Measurements from ENCODE around the gene CSNK2B.
"Not testable (repeated sequence)": the region's sequence is repeated elsewhere in the genome, so short reads cannot be mapped to it uniquely, and the experiment has no call there.

The CSNK2B gene

DNA sequence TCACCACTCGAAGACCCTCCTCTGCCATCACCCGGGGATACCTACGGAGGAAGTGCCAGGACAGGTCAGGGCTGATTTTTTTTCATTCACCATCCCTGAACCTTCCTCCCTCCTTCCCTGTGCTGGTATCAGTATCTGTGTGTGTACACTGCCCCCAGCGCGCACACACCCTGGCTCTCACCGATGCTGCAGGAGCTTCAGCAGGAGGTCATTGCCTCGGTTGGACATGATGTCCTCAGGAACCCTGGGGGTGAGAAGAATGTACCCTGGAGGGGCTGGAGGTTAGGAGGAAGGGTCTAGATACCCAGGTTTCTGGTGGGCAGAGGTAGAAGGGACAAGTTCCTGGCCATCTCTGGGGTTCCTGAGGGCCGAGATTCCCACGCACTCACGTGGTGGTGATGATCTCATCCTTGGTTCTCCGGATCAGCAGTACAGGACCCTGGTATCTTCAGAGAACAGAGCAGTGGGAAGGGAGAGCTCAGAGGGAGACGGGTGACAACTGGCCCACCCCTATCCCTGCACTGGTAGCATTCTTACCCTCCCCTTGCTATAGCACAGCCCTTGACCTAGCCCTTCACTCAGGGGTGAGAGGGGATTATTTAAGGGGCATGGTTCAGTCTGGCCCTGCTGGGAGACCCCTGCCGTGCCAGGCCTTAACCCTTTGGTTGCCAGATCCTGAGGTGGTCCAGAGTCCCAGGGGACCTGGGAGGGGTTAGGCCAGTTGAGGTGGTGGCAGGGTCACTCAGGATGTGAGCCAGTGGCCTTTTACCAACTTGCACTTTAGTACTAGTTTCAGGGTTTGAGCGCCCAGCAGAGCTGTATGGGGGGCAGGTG lies 22.2 kb downstream of the CSNK2B start:
- DNase-seq (ENCODE audit: low spot score) = no peak

DNA sequence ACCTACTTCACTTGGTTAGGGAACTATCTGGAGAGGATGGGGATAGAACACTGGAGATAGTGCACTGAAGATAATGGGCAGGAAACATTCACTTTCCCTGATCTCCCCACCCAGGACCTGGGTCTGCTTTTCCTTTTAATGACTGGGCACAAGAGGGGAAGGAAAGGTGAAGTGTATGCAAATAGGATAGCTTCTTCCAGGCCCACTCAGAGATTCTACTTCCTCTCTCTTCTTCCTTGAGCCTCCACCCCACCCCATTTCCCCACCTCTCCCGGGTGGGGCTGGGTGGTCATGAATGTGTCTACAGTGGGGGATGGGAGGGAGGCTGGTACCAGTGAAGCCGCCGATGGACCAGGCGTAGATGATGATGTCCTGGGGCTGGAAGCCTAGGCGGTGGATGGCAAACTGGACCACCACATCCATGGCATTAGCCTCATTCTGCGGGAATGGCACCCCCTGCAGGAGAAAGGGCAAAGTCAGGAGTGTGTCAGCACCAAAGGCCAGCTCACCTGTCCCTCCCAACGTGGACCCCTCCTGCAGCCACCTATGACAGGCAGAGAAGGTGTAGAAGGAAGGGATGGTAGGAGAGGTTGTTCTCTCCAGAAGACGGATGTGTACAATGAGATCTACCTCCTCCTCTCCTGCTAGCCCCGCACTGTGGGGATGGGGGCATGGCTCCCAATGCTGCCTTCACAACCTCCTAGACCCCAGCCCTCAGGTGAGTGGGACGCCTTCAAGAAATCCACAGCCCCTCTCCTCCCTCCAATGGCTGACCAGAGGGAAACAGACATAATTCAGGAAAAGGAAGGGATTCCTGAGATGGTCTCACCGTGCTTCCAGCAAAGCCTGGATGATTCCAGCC lies 23.6 kb downstream of the CSNK2B start:
- no peak for DNase-seq (ENCODE audit: low spot score)

DNA sequence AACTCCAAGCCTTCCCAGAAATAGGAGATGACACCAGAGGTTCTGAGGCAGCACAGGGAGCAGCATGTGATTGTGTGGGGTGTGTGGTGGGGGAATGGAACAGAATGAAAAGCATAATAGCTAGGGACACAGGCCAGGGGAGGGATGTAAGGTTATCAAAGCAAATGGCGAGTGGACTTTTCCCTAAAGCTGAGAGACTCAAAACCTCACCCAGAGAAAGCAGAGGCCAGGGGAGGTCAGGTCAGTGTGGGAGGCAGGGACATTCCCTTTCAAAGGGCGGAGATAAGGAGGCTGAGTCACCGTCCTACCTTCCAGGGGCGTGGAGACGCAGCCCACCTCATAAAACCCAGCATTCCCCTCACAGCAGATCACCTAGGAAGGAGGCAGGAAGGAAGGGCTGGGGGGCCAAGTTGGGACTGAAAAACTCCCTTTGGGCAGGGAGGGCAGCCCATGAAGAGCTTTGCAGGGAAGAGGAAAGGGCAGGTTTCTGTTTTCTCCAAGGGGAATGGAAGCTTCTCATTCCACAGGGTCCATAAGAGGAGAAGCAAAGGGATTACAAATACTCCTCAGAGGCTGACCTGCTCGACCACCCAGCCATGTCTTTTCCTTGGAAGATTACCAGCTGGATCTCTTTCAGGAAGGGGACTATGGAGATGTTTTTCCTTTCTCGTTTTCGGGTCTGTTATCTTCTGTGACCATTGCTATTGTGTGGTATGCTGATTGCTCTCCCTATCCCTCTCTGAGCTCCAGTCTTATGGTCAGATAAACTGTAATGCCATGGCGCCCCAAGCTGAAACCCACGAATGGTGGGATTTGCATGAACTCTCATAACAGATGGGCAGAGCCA lies 24.6 kb downstream of the CSNK2B start:
- DNase-seq (ENCODE audit: low spot score) = peak; percentile 49

DNA sequence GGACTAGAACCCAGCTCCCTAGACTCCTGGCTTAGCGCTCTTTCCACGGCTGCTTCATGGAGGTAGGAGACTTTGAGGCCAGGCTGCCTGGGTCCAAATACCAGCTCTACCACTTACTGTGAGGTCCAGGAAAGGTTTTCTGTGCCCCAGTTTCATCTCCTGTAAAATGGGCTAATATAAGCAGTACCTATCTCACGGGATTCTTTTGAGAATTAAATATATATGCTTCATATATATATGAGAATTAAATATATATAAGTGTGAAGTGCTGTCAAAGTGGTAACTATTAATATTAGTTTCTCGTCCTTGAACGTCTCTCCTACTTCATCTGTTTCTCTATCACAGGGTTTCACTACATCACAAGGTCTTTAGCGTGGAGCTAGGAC lies 25.2 kb downstream of the CSNK2B start:
- DNase-seq (ENCODE audit: low spot score) = no peak

DNA sequence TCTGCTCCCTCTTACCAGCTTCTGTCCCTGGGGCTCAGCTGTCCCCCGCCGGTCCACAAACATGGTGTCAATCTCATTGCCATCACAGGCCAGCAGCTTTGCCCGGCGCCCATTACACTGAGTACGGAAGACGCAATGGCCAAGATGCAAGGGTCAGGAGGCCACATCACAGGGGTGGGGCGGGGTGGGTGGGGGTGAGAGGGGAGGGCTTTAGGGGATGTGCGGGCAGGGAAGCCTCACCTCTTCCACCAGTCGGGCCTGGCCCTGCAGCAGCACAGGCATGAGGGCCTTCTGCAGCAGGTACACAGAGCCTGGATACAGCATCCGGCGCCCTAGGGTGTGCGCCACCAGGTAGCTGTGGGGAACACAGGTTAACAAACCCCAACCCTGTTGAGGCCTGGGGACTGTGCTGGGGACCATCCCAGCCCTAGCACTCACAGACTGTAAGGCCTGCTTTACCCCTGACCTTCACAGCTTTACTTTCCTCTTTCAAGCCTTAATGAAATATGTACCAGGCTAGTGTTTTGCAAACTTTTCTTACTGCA lies 25.8 kb downstream of the CSNK2B start:
- no peak for DNase-seq (ENCODE audit: low spot score)

DNA sequence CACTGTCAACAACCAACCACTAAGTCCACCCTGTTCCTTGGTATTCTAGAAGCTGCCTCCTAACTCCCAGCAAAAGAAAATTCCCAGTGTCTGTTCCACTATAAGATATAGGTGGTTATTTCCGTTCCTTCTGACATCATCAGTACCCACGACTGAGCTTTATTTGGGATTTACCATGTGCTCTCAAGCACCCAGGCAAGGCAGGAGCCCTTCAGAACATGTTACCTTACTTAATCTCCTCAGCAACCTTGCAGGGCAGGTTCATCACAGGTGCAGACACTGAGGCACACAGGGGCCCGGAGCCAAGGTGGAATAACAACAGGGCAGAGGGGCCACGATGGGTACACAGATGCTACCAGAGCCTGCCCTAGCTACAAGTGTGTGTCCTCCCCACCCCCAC lies 26.5 kb downstream of the CSNK2B start:
- no peak for DNase-seq (ENCODE audit: low spot score)

DNA sequence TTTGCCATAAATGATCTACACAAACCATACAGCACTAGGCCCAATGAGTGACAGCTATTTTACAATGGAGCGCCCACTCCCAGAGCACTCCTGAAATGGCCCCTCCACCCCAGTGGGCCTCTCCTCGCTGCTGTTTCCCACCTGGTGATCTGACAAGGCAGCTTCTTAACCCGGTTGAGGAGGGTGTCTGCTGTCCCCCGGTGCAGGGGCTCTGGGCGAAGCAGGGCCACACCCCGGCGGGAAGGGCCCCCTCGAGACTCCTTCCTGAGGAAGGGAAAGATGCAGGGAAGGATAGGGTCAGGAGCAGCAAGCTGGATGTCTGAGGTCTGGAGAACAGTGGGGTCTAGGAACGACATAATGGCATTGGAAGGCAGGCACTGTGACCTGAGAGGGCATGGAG lies 27.0 kb downstream of the CSNK2B start:
- no peak for DNase-seq (ENCODE audit: low spot score)

DNA sequence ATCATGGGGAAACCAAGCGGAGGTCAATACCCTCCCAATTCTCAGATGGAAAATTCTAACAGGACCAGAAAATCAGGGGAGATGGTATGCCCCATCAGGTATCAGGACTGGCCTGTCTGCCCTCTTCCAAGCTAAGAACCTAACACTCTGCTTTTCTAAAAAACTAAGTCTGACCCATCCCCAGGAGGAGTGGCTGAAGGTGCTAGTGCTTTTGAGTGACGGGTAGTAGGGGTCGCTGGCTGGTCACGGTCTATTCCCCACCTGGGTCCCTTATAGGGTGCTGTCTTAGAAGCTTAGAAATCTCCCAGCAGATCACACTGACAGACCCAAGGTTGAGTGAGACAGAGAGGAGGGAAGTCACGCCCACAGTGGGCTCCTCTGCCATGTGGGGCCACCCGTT lies 27.7 kb downstream of the CSNK2B start:
- no peak for DNase-seq (ENCODE audit: low spot score)

DNA sequence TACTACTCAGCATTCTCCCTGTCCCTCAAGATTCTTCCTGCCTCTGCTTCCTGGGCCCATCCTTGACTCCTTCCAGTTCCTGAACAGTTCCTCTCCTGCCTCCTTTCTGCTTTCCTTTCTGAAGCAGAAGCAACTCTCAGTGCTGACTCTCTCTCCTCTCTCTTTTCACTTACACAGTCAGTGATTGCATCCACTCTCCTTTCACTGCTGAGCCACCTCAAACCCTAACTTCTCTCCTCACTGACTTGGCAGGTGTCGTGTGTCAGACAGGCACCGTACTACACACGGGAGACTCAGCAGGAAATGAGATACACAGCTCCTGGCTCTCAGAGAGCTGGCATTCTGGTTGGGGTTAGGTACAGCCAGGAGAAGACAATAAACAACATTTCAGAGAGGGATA lies 31.7 kb downstream of the CSNK2B start:
- no peak for DNase-seq (ENCODE audit: low spot score)

DNA sequence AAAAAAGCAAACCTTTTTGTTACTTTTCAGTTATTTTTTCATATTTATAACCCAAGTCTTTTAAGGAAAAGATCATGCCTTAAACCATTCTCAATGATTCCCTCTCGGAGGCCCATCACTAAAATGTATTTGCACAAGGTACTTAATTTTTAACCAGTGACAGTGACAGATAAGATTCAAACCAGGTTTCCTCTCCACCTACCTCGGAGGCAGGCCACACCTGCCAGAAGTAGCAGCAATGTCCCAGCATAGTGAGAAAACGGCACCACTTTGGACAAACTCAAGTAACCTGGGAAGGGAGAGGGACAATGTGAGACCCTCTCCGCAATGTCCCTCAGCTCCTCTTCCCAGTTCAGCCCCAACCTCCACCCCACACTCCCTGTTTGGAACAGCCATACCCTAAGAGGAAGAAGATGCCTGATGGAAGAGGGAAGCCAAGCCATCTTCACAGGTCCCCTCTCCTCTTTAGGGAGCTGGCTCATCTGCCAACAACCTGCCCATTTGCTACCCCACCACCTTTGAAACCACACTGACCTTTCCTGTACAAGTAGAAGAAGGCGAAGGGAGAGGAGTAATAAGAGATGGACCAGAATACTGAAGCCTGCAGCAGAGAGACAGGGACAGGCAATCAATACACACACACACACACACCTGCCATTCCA lies 35.0 kb downstream of the CSNK2B start:
- DNase-seq (ENCODE audit: low spot score) = no peak

DNA sequence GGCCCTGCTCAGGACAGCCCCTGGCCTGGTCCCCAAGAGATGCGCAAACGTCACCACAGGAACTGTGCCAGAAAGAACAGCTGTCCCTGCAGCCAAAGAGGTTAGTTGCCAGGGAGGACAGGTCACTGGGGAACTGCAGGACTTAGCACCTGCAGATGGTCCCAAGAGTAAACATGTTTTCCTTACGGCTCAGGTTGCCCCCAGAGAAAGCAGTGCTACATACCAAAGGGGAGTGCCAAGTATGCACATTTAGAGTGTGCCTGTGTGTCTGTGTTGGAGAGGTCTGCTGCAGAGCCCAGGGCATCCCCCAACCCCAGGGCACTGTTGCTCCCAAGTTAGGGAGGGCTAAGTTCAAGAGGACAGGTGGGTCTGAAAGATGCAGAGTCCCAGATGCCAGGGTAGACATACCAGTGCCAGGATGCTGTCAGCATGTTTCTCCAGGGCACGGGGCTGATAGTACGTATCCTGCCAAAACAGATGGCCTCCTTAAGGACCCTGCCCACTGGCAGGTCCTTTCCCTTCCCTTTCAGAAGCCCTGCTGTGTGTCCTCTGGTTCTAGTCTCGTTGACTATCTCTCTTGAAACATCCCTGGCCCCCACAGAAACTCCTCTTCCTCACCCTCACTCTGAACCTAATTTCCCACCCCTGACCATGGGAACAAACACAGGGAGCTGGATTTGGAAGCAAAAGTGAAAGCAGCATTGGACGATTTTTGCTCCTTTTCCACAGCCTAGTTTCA lies 36.0 kb downstream of the CSNK2B start:
- DNase-seq (ENCODE audit: low spot score) = no peak

DNA sequence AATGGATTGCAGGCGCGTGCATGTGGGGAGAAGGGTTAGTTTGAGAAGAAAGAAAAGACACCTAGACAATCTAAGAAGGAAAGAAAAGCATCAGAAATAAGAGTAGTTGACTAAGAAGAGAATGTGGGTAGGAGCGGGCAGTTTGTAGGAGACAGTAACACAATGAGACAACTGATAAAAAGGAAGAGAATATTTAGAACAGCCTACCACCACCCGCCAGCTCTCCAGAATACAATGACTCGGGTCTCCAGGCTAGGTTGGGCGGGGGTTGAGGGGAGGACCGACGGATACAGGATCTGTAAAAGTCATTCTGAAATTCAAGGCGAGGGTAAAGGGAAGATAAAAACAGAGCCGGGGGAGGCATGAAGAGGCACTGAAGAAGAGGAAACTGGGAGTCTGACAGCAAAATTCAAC lies 36.5 kb downstream of the CSNK2B start:
- DNase-seq (ENCODE audit: low spot score) = no peak

DNA sequence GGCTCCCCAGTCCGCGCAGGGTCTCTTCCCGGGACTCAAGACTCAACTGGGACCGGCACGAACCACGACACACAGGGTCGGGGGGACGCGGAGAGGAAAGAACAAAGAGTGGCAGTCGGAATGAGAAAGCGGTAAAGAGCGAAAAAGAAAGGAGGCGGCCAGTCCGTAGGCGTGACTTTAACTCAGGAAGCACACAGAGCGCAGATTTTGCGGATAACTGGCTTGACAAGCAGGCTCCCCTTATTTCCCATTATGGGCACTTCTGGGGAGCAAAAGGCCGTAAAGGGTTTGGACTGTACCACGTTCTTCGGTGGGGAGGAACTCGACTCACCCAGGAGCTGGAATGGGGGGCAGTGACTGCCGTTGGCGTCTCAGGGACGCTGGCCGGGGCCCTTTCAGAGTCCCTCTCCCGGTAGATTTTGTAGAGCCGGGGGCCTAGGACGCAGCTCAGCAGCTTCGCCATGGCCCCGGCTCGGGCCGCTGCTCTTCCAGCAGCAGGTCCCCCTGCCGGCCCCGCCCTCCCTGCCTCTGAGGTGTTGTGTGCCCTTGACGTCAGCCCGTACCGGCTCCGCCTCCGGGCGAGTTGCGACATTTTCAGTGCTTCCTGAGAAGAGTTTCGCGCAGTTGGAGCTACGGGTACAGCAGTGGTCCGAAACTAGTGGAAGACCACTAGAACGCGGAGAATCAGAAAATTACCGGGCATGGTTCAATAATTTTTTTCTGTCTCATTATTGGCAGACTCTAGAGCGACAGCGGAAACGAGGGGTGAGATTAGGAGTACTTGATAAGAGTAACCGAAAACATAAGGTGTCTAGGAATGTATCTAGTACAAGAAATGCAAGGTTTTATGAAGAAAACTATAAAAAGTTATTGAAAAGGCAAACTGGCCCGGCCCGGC lies 37.2 kb downstream of the CSNK2B start, which contains the start of gene ABHD16A:
Gene ABHD16A (minus strand): TSS at position 506 of the 898 bp plus-strand sequence. CDS start 43 bp downstream, at position 463.
- peak; percentile 87 for DNase-seq (ENCODE audit: low spot score)

DNA sequence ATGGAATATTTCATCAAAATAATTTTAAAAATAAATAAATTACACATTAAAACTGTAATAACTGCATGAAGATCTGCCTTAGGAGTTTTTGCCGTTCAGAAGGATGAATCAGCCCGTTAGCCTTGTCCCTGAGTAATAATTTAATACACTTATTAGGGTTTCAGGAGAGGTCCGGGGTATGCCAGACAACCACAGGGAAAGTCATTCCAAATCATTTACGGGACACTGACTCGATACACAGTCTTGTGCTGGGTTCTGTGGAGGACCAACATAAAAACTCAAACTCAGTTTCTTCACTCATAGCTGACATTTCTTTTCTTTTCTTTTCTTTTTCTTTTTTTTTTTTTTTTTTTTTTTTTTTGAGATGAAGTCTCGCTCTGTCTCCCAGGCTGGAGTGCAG lies 40.1 kb downstream of the CSNK2B start:
- no peak for DNase-seq (ENCODE audit: low spot score)

DNA sequence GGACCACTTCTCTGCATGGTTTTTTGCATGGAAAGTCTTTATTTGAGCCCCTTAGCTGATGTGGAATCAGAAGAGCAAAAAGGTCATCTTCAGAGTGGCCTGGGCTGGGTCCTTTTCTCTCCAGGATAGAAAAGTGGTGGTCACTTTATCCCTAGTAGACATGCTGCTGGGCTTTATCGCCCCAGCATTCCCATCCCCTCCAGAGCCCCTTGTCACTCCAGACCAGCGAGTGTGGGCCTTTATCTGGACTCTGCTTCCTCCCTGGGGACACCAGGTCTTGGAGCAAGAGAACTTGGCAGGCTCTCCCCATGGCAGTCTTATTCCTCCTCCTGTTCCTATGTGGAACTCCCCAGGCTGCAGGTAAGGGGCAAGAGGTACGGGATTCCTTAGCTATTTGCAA lies 40.7 kb downstream of the CSNK2B start, which contains the start of gene LY6G6F:
Gene LY6G6F (plus strand): TSS at position 268 of the 400 bp plus-strand sequence. CDS start 41 bp downstream, at position 309.
- DNase-seq (ENCODE audit: low spot score) = no peak

DNA sequence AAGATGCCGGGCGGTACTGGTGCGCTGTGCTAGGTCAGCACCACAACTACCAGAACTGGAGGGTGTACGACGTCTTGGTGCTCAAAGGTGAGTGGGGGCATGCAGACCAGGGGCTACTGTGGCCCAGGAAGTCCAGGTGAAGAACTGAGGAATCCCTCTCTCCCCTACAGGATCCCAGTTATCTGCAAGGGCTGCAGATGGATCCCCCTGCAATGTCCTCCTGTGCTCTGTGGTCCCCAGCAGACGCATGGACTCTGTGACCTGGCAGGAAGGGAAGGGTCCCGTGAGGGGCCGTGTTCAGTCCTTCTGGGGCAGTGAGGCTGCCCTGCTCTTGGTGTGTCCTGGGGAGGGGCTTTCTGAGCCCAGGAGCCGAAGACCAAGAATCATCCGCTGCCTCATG lies 41.8 kb downstream of the CSNK2B start:
- no peak for DNase-seq (ENCODE audit: low spot score)

DNA sequence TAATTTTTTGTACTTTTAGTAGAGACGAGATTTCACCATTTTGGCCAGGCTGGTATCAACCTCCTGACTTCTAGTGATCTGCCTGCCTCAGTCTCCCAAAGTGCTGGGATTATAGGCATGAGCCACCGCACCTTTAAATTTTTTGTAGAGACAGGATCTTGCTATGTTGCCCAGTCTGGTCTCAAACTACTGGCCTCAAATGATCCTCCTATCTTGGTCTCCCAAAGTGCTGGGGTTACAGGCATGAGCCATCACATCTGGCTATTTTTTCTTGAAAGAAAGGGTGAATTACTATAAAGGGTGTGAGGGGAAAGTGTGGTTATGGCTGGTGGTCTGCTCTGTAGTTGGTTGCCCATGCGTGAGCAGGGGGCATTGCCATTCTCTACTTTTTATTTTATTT lies 42.3 kb downstream of the CSNK2B start:
- no peak for DNase-seq (ENCODE audit: low spot score)

DNA sequence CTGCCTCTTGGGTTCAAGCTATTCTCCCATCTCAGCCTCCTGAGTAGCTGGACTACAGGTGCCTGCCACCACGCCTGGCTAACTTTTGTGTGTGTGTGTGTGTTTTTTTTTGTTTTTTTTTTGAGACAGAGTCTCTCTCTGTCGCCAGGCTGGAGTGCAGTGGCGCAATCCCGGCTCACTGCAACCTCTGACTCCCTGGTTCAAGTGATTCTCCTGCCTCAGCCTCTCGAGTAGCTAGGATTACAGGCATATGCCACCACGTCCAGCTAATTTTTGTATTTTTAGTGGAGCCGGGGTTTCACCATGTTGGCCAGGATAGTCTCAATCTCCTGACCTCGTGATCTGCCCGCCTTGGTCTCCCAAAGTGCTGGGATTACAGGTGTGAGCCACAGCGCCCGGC lies 43.3 kb downstream of the CSNK2B start:
- not testable (repeated sequence) for DNase-seq (ENCODE audit: low spot score)

DNA sequence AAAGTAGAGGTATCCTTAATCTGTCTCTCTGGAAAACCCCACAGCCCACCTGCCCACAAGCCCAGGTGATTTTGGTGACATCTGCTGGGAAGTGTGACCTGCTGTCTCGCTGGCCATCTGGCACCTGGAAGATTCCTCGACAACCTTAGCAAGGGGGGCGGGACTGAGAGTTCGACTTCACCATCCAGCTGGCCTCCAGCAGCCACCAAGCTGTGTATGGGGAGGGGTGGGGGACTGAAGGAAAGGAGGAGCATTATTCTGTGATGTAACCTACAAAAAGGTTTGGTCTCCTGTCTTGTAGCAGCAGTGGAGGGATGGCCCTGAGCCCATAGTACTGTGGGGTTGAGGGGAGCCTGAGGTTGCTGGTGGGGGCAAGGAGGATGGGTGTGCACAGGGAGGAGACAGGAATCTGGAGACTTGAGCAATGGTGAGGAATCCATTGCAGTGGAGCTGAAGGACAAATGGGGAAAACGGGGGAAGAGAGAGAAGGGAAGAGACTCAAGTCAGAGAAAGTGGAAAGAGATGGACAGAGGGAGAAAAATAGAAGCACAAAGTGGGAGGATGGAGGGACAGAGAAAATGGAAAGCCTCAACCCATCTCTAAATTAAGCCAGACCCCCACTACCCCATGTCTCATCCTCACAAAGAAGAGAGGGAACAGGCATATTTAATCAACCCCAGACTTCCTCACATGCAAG lies 44.8 kb downstream of the CSNK2B start:
- no peak for DNase-seq (ENCODE audit: low spot score)
